Smooth muscle cell (in vitro differentiated cells): ENCODE data around the gene SLC35F4. TPM values are rescaled to one million over a fixed set of nuclear protein-coding genes. Genes with fewer than 3 reads are reported as not detected.

Source experiments
- DNase-seq: peaks from one replicate; lab custom pipeline; 2025; ENCODE audit not compliant: unreplicated experiment; lab: John Stamatoyannopoulos, UW
- H2AFZ ChIP-seq: fragments of 200-600 bp; sonication (generic); 2 replicates; pipeline ENCODE4 v1.6.0; 2016; ENCODE audit warnings: antibody characterized with exemption, low read depth, mild to moderate bottlenecking
- H3F3A ChIP-seq: fragments of 200-600 bp; sonication (generic); 2 replicates; pipeline ENCODE4 v1.6.0; 2017; ENCODE audit warnings: antibody characterized with exemption, low read depth
- H3K27ac ChIP-seq: fragments of 200-600 bp; sonication (generic); 2 replicates; pipeline ENCODE4 v1.5.1; 2016; ENCODE audit warnings: low read depth, mild to moderate bottlenecking
- H3K27me3 ChIP-seq: fragments of 200-600 bp; sonication (generic); 2 replicates; pipeline ENCODE4 v1.6.1; 2016; ENCODE audit warnings: low read depth, mild to moderate bottlenecking
- H3K36me3 ChIP-seq: fragments of 200-600 bp; sonication (generic); 2 replicates; pipeline ENCODE4 v1.5.1; 2016; ENCODE audit warnings: low read depth
- H3K4me1 ChIP-seq: fragments of 200-600 bp; sonication (generic); 2 replicates; pipeline ENCODE4 v1.5.1; 2016; ENCODE audit warnings: low read depth
- H3K4me2 ChIP-seq: fragments of 200-600 bp; sonication (generic); 2 replicates; pipeline ENCODE4 v1.6.0; 2016; ENCODE audit warnings: mild to moderate bottlenecking
- H3K4me3 ChIP-seq: fragments of 200-600 bp; sonication (generic); 2 replicates; pipeline ENCODE4 v1.5.1; 2016; ENCODE audit warnings: mild to moderate bottlenecking
- H3K79me2 ChIP-seq: fragments of 200-600 bp; sonication (generic); 2 replicates; pipeline ENCODE4 v1.6.0; 2016; ENCODE audit warnings: low read depth, mild to moderate bottlenecking
- H3K9ac ChIP-seq: fragments of 200-600 bp; sonication (generic); 2 replicates; pipeline ENCODE4 v1.6.0; 2016; ENCODE audit warnings: low read depth
- H3K9me3 ChIP-seq: fragments of 200-600 bp; sonication (generic); replicated peaks from 2 replicates; pipeline ENCODE4 v1.5.1; 2016; ENCODE audit warnings: low read depth
- H4K20me1 ChIP-seq: fragments of 200-600 bp; sonication (generic); 2 replicates; pipeline ENCODE4 v1.6.0; 2016; ENCODE audit warnings: low read depth
- CTCF ChIP-seq: fragments of 200-600 bp; sonication (generic); IDR thresholded peaks from 2 replicates; pipeline ENCODE4 v1.5.1; 2017; ENCODE audit warnings: borderline replicate concordance, mild to moderate bottlenecking, antibody characterized with exemption; ENCODE audit not compliant: insufficient read depth, poor library complexity, severe bottlenecking
- WGBS: methylation state at CpG from one replicate; pipeline ENCODE4 v1.1.7; 2016; ENCODE audit warnings: low lambda C conversion rate; 5-methylcytosine and 5-hydroxymethylcytosine counted together
- polyA plus RNA-seq: library from polyadenylated mRNA; unstranded; fragments of >200 nt; fragmentation: Nextera tagmentation; extraction: Ambion mirVana; gene quantifications from 2 replicates; pipeline ENCODE4 v1.2.1, GENCODE V29; 2016
- total RNA-seq: library from RNA; depleted of rRNA; stranded (reverse); fragments of >200 nt; gene quantifications from 2 replicates; pipeline ENCODE4 v1.2.3, GENCODE V29; 2014

SLC35F4 gene
- total and polyA plus RNA-seq, 2 experiments from 2014 or later, result not detected

- 89% methylated on average over 3 of the region's 3 CpGs for WGBS
- H3K4me3 ChIP-seq, result no peak overlapping the region
- TF ChIP-seq CTCF, result no peak
- H3K36me3 ChIP-seq, result no peaks in the 10 kb centered on the region
- H3K4me1 ChIP-seq, result no peaks in the 10 kb centered on the region
- no peak for DNase-seq
- H3F3A ChIP-seq, result no peaks in the 10 kb centered on the region
- no peak overlapping the region for H3K9ac ChIP-seq
- H4K20me1 ChIP-seq, result no peaks in the 10 kb centered on the region
- H3K27ac ChIP-seq, result no peak overlapping the region
- H3K9me3 ChIP-seq, result no peaks in the 10 kb centered on the region
- H3K4me2 ChIP-seq, result no peak overlapping the region
- H3K79me2 ChIP-seq, result no peaks in the 10 kb centered on the region
- no peak overlapping the region for H2AFZ ChIP-seq
- H3K27me3 ChIP-seq, result no peaks in the 10 kb centered on the region
Observed at GRCh38 chr14:57785058-57785457, 80.8 kb downstream of the SLC35F4 start.

- H3K4me3 ChIP-seq, result no peak overlapping the region
- no peaks in the 10 kb centered on the region for H3K79me2 ChIP-seq
- H3K36me3 ChIP-seq, result no peaks in the 10 kb centered on the region
- H3F3A ChIP-seq, result no peaks in the 10 kb centered on the region
- H2AFZ ChIP-seq, result no peak overlapping the region
- H3K9ac ChIP-seq, result no peak overlapping the region
- peaks cover 4% of the 10 kb centered on the region for H3K27me3 ChIP-seq
- no peaks in the 10 kb centered on the region for H4K20me1 ChIP-seq
- H3K9me3 ChIP-seq, result no peaks in the 10 kb centered on the region
- WGBS, result 82% methylated on average over 4 of the region's 4 CpGs
- no peak for DNase-seq
- no peak for TF ChIP-seq CTCF
- no peak overlapping the region for H3K4me2 ChIP-seq
- no peaks in the 10 kb centered on the region for H3K4me1 ChIP-seq
- H3K27ac ChIP-seq, result no peak overlapping the region
Observed at GRCh38 chr14:57771801-57772200, 94.1 kb downstream of the SLC35F4 start.

GRCh38 chr14:57769863-57770523 is 95.9 kb downstream of the SLC35F4 start:
- no peaks in the 10 kb centered on the region for H3K9me3 ChIP-seq
- no peak for DNase-seq
- no peaks in the 10 kb centered on the region for H3K4me1 ChIP-seq
- no peak overlapping the region for H3K27ac ChIP-seq
- H3K27me3 ChIP-seq, result peaks cover 4% of the 10 kb centered on the region
- H3K9ac ChIP-seq, result no peak overlapping the region
- no peaks in the 10 kb centered on the region for H3F3A ChIP-seq
- H3K36me3 ChIP-seq, result no peaks in the 10 kb centered on the region
- H4K20me1 ChIP-seq, result no peaks in the 10 kb centered on the region
- no peak overlapping the region for H3K4me3 ChIP-seq
- H3K4me2 ChIP-seq, result no peak overlapping the region
- H3K79me2 ChIP-seq, result no peaks in the 10 kb centered on the region
- H2AFZ ChIP-seq, result no peak overlapping the region
- WGBS, result 95% methylated on average over 5 of the region's 5 CpGs
- no peak for TF ChIP-seq CTCF

- WGBS, result 72% methylated on average over 2 of the region's 2 CpGs
Observed at GRCh38 chr14:57761800-57762199, 104.1 kb downstream of the SLC35F4 start.

More at GRCh38 chr14:57761800-57762199, 104.1 kb downstream of the SLC35F4 start:
- no peaks in the 10 kb centered on the region for H3K79me2 ChIP-seq
- no peaks in the 10 kb centered on the region for H4K20me1 ChIP-seq
- H3K4me2 ChIP-seq, result no peak overlapping the region
- no peaks in the 10 kb centered on the region for H3K36me3 ChIP-seq
- DNase-seq, result no peak
- no peak overlapping the region for H3K4me3 ChIP-seq
- H3K27me3 ChIP-seq, result no peaks in the 10 kb centered on the region
- H2AFZ ChIP-seq, result no peak overlapping the region
- H3F3A ChIP-seq, result no peaks in the 10 kb centered on the region
- no peak overlapping the region for H3K9ac ChIP-seq
- no peaks in the 10 kb centered on the region for H3K4me1 ChIP-seq
- H3K27ac ChIP-seq, result no peak overlapping the region
- no peaks in the 10 kb centered on the region for H3K9me3 ChIP-seq
- TF ChIP-seq CTCF, result no peak
